IPS-20b (cell line): ENCODE results near the gene DNHD1.

Source experiments
- H3K27ac ChIP-seq: one replicate; pipeline ENCODE4 v1.5.1; 2013; ENCODE audit warnings: low read length
- H3K27me3 ChIP-seq: 2 replicates; pipeline ENCODE4 v1.6.1; 2013; ENCODE audit warnings: mild to moderate bottlenecking, low read length, inconsistent platforms; ENCODE audit not compliant: insufficient read depth
- H3K36me3 ChIP-seq: 2 replicates; pipeline ENCODE4 v1.6.1; 2013; ENCODE audit warnings: low read depth, mild to moderate bottlenecking, inconsistent platforms, low read length, moderate library complexity; ENCODE audit not compliant: insufficient read depth
- H3K4me1 ChIP-seq: 2 replicates; pipeline ENCODE4 v1.6.1; 2013; ENCODE audit warnings: mild to moderate bottlenecking, control low read depth, inconsistent platforms, low read length, moderate library complexity; ENCODE audit not compliant: insufficient read depth
- H3K4me3 ChIP-seq: 2 replicates; pipeline ENCODE4 v1.5.1; 2013; ENCODE audit warnings: mild to moderate bottlenecking, low read length, inconsistent platforms
- H3K9ac ChIP-seq: 2 replicates; pipeline ENCODE4 v1.6.1; 2013; ENCODE audit warnings: low read depth, mild to moderate bottlenecking, inconsistent platforms, low read length, moderate library complexity
- H3K9me3 ChIP-seq: 2 replicates; pipeline ENCODE4 v1.6.1; 2013; ENCODE audit warnings: mild to moderate bottlenecking, low read depth, low read length, inconsistent platforms; ENCODE audit not compliant: insufficient read depth

DNHD1 gene

GRCh38 chr11:6569706-6570105 is 72.6 kb downstream of the DNHD1 start:
- no peak overlapping the region for H3K4me3 ChIP-seq
- no peaks in the 10 kb centered on the region for H3K36me3 ChIP-seq
- no peaks in the 10 kb centered on the region for H3K9me3 ChIP-seq
- H3K27me3 ChIP-seq: no peaks in the 10 kb centered on the region
- H3K4me1 ChIP-seq: peaks cover 2% of the 10 kb centered on the region; the same call in 1 of the 2 replicates
- no peak overlapping the region for H3K9ac ChIP-seq
- no peak overlapping the region for H3K27ac ChIP-seq

DNA sequence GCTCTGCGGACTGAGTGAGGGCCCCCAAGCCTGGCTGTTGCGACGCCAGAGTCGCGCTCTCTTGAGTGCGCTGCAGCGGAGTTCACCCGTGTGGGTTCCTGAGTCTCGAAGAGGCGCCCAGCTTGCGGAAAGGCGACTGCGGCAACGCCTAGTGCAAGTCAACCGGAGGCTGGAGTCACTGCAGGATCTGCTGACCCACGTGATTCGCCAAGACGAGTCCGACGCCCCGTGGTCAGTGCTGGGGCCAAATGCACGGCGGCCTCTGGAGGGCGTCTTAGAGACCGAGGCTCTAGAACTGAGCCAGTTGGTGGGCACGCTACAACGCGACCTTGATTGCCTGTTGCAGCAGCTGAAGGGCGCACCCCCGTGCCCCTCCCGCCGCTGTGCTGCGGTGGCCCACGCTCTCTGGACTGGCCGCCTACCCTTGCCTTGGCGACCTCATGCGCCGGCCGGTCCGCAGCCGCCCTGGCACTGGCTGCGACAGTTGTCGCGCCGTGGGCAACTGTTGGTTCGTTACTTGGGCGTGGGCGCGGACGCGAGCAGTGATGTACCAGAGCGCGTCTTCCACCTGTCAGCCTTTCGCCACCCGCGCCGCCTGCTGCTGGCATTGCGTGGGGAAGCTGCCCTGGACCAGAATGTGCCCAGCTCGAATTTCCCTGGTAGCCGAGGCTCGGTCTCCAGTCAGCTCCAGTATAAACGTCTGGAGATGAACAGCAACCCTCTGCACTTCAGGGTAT is 73.8 kb downstream of the DNHD1 start:
- Histone ChIP-seq H3K9ac (no peak overlapping the region), H3K4me3 (no peak overlapping the region), H3K4me1 (peaks cover 2% of the 10 kb centered on the region; the same call in 1 of the 2 replicates), H3K9me3 (no peaks in the 10 kb centered on the region), H3K36me3 (no peaks in the 10 kb centered on the region), H3K27ac (no peak overlapping the region), H3K27me3 (no peaks in the 10 kb centered on the region)

GRCh38 chr11:6571434-6572008 is 74.4 kb downstream of the DNHD1 start:
- no peaks in the 10 kb centered on the region for H3K36me3 ChIP-seq
- no peak overlapping the region for H3K9ac ChIP-seq
- no peak overlapping the region for H3K4me3 ChIP-seq
- no peaks in the 10 kb centered on the region for H3K27me3 ChIP-seq
- no peaks in the 10 kb centered on the region for H3K9me3 ChIP-seq
- peaks cover 2% of the 10 kb centered on the region; the same call in 1 of the 2 replicates for H3K4me1 ChIP-seq
- H3K27ac ChIP-seq: no peak overlapping the region

DNA sequence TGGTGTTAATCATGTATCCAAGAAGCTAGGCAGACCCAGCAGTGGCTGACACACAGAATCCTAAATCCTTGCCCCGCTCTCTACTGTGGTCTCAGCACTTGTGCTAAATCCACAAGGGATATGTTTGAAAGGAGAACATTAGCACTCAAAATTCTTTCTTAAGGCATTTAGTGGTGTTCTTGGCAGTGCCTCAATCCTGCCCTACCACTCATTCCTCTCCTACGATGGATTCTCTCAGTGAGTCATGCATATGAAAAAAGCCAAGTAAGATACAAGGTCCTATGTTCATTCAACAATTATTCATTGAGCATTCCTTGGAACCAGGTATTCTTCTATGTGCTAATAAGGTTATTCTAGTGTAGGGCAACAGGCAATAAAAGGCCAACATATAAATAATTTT is 75.1 kb downstream of the DNHD1 start:
- Histone ChIP-seq H3K36me3 (no peaks in the 10 kb centered on the region), H3K9ac (no peak overlapping the region), H3K27ac (no peak overlapping the region), H3K4me3 (no peak overlapping the region), H3K27me3 (no peaks in the 10 kb centered on the region), H3K9me3 (no peaks in the 10 kb centered on the region), H3K4me1 (peaks cover 2% of the 10 kb centered on the region; the same call in 1 of the 2 replicates)

DNA sequence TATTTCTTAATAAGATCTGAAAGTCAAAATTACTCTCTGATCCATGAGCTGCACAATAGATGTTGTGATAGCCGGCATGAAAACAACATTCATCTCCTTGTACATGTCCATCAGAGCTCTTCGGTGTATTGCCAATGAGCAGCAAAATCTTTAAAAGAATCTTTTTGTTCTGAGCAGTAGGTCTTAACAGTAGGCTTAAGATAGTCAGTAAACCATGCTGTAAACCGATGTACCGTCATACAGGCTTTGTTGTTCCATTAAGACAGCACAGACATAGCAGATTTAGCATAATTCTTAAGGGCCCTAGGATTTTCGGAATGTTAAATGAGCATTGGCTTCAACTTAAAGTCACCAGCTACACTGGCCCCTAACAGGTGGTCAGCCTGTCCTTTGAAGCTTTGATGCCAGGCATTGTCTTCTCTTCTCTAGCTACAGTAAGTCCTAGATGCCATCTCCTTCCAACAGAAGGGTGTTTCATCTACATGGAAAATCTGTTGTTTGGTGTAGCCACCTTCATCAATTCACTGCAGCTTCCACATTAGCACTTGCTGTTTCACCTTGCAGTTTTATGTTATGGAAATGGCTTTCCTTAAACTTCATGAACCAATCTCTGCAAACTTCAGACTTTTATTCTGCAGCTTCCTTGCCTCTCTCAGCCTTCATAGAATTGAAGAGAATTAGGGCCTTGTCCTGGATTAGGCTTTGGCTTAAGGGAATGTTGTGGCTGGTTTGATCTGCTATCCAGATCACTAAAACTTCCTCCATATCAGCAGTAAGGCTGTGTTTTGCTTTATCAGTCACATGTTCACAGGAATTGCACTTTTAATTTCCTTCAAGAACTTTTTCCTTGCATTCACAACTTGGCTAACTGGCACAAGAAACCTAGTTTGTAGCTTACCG is 78.0 kb downstream of the DNHD1 start:
- no peaks in the 10 kb centered on the region for H3K36me3 ChIP-seq
- H3K4me1 ChIP-seq: no peaks in the 10 kb centered on the region
- H3K27me3 ChIP-seq: no peaks in the 10 kb centered on the region
- no peak overlapping the region for H3K27ac ChIP-seq
- H3K9me3 ChIP-seq: no peaks in the 10 kb centered on the region
- no peak overlapping the region for H3K4me3 ChIP-seq
- H3K9ac ChIP-seq: no peak overlapping the region

- Histone ChIP-seq H3K4me1 (no peaks in the 10 kb centered on the region), H3K27me3 (no peaks in the 10 kb centered on the region), H3K27ac (no peak overlapping the region), H3K9ac (no peak overlapping the region), H3K36me3 (no peaks in the 10 kb centered on the region), H3K4me3 (no peak overlapping the region), H3K9me3 (no peaks in the 10 kb centered on the region)
Measured at GRCh38 chr11:6576471-6577373, 79.6 kb downstream of the DNHD1 start.

DNA sequence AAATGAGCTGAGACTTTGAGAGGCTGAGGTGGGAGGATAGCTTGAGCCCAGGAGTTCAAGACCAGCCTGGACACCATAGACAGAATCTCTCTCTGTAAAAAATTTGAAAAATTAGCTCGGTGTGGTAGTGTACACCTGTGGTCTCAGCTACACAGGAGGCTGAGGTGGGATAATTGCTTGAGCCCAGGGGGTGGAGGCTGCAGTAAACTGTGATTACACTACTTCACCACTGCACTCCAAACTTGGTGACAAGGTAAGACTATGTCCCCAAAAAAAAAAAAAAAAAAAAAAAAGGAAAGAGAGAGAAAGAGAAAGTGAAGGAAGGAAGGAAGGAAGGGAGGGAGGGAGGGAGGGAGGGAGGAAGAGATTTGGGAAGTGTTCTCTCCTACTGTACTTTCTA is 81.1 kb downstream of the DNHD1 start:
- Histone ChIP-seq H3K9ac (no peak overlapping the region), H3K36me3 (no peaks in the 10 kb centered on the region), H3K4me1 (no peaks in the 10 kb centered on the region), H3K9me3 (0 out of 2 replicates have a peak, but pooled peaks cover under 1% of the 10 kb centered on the region), H3K27me3 (no peaks in the 10 kb centered on the region), H3K4me3 (no peak overlapping the region), H3K27ac (no peak overlapping the region)

DNA sequence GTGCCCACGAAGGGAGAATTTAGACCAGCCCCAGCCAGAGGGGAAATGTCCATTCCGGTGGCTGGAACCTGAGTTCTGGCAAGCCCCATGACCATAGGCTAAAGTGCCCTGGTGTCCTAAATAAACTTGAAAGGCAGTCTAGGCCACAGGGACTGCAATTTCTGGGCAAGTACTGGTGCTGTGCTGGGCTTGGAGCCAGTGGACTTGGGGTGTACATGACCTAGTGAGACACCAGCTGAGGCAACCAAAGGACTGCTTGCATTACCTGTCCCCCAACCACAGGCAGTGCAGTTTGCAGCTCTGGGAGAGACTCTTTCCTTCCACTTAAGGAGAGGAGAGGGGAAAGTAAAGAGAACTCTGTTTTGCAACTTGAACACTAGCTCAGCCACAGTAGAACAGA is 82.6 kb downstream of the DNHD1 start:
- Histone ChIP-seq H3K4me3 (no peak overlapping the region), H3K9me3 (peaks cover 15% of the 10 kb centered on the region), H3K27me3 (no peaks in the 10 kb centered on the region), H3K27ac (no peak overlapping the region), H3K4me1 (no peaks in the 10 kb centered on the region), H3K9ac (no peak overlapping the region), H3K36me3 (no peaks in the 10 kb centered on the region)

GRCh38 chr11:6583584-6583983 is 86.5 kb downstream of the DNHD1 start:
- Histone ChIP-seq H3K4me1 (no peaks in the 10 kb centered on the region), H3K9ac (no peak overlapping the region)

GRCh38 chr11:6584528-6584927 is 87.4 kb downstream of the DNHD1 start:
- Histone ChIP-seq H3K4me3 (no peak overlapping the region), H3K4me1 (no peaks in the 10 kb centered on the region), H3K27ac (no peak overlapping the region), H3K36me3 (no peaks in the 10 kb centered on the region), H3K9ac (no peak overlapping the region), H3K9me3 (peaks cover 16% of the 10 kb centered on the region), H3K27me3 (no peaks in the 10 kb centered on the region)

More at GRCh38 chr11:6583584-6583983, 86.5 kb downstream of the DNHD1 start:
- no peaks in the 10 kb centered on the region for H3K27me3 ChIP-seq
- H3K4me3 ChIP-seq: no peak overlapping the region
- H3K36me3 ChIP-seq: no peaks in the 10 kb centered on the region
- H3K9me3 ChIP-seq: peaks cover 16% of the 10 kb centered on the region
- H3K27ac ChIP-seq: no peak overlapping the region
